Measurements from ENCODE around the gene SNX7.

The SNX7 gene

GRCh38 chr1:98698625-98699024 lies 37.1 kb downstream of the SNX7 start:
- no peak for DNase-seq

GRCh38 chr1:98700228-98700627 lies 38.7 kb downstream of the SNX7 start:
- no peak for DNase-seq

- no peak for DNase-seq
These were observed 41.5 kb downstream of the SNX7 start for GRCh38 chr1:98702976-98703375.

GRCh38 chr1:98704474-98704873 lies 43.0 kb downstream of the SNX7 start:
- no peak for DNase-seq

- DNase-seq: no peak
These were observed 43.5 kb downstream of the SNX7 start for GRCh38 chr1:98704971-98705370.

- DNase-seq: no peak
These were observed 44.1 kb downstream of the SNX7 start for GRCh38 chr1:98705591-98705990.

- no peak for DNase-seq
These were observed 44.8 kb downstream of the SNX7 start for GRCh38 chr1:98706173-98706843.

GRCh38 chr1:98707556-98707955 lies 46.0 kb downstream of the SNX7 start:
- no peak for DNase-seq

DNA sequence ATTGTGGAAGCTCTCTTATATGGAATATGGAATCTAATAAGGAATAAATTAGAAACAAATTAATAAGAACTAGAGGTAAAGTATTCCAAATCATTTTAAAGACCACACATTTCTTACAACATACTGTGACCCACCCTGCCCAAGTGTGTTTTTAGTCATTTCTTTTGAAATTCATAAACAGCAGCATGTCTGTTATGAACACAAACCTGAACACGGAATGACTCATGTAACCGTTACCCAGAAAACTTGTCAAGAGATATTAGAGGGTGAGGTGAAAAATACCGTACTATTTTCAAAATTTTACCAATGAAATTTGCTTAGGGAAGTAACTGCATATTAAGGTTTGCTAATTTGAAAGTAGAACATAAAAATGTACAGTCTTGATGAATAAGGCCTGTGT lies 48.4 kb downstream of the SNX7 start:
- no peak for DNase-seq

GRCh38 chr1:98723574-98723973 lies 62.1 kb downstream of the SNX7 start:
- no peak for DNase-seq

GRCh38 chr1:98732985-98733781 lies 71.7 kb downstream of the SNX7 start:
- DNase-seq: no peak

DNA sequence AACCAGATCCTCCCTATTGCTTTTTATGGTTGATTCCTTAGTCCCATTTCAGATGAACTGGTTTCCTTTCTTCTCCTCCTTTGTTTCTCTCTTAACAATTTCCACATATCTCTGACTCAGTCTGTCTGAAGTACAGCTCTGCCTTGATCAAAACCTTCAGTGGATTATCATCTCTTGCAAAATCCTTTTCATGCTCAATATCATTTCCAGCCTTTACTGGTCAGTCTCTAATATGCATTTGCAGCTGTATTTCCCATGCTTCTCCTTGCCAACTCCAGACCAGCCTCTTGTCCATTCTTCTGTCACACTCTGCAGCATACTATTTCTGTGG lies 72.2 kb downstream of the SNX7 start:
- DNase-seq: no peak

DNA sequence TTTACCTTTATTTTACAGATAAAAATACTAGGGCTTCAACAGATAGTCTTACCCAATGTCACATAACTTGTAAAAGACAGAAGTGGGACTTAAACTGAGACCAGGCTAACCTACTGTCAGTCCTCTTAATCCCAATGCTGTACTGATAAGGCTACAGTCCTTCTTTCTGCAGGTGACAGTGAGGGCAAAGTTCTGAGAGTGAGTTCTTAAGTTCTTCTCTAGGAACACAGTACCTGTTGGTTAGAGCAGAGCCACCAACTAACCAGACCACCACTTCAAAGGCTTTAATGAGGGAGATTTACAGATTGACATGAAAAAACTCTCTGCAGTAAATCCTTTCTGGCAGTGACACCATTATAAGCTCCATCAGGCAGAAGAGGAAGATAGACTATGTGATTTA lies 74.2 kb downstream of the SNX7 start:
- DNase-seq: no peak

DNA sequence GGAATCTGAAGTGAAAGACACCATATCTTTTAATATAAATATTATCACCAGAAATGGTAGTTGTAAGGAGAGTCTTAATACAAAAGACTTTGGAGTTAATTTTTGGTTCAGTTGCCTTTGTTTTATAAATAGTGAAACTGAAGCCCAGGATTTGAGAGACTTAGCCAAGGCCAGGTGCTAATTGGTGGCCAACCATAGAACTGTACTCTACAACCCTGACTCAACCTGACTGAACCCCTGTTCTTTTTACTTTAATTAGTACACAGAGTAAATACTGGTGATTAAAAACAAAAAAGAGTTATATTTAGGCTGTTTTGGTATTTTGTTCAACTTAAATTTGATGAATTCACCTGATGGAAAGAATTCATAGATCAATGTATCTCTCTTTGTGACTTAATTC lies 76.3 kb downstream of the SNX7 start:
- DNase-seq: no peak

DNA sequence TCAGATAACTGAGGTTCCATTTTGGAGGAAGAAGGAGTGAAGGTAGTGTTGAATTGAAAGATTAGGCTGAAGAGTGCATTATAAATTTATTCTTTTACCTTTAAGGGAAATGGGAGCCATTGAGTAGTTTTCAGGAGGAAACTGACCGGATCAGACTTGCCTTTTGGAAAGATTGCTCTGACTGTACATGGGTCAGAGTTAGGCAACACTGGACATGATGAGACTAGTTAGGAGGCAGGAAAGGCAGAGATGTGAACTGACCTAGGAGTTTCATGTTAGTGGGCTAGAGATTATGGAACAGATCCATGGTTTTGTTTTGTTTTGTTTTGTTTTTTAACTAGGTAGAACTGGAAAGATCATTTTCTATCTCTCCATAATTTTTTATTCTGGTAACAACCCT lies 78.2 kb downstream of the SNX7 start:
- DNase-seq: no peak

DNA sequence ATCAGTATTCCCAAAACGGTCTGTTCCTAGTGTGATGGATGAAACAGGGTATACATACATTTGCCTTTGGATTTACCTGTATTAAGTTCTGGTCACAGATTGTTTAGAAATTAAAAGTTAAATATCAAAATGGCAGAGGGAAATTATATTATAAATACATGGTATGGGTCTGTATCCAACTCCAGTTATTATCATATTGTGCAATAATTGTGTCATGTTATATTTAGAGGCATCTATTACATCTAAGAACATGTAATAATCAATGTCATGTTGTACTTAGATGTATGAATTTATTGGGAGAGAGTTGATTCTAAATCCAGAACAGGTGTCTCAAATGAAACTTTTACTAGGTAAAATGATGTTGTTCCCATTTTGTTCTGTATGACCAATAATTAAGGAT lies 79.6 kb downstream of the SNX7 start:
- no peak for DNase-seq

DNA sequence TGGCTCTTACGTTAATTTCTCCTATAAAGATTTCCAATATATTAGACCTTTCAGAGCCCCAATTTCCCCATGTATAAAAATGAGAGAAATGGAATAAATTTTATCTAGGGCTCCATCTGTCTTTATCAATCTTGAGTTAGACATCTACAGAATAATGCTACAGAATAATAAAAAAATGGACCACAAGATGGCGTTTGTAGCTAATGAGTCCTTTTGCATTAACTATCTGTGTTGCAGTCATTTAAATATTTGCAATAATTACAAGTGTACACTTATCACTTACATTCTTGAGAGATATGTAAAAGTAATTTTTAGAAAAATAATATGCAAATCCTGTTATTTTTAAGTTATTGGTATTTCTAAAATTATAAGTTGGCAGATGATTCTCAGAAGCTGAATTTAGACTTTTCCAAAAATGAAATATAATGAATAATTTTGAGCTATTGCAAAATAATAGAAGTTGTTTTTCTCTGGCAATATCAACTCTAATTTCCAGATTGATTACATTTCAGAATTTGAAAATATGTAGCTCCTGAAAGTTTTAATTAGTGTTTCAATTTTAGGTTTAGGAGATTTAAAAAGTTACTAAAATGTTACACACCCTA lies 87.7 kb downstream of the SNX7 start:
- DNase-seq: peak; percentile 27

DNA sequence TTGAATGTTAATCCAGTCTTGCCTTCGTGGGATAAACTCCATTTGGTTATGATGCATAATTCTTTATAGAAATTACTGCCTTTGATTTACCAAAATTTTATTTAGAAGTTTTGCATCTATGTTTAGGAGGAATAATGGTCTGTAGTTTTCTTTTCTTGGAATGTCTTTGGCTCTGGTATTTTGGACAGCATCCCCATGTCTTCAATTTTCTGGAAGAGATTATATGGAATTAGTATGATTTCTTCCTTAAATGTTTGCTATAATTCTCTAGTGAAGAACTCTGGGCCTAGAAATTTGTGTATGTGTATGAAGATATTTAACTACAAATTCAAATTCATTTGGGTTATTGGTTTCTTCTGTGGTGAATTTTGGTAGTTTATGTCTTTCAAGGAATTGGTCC lies 92.7 kb downstream of the SNX7 start:
- DNase-seq: no peak

GRCh38 chr1:98761219-98761865 lies 99.8 kb downstream of the SNX7 start:
- DNase-seq: no peak

GRCh38 chr1:98763488-98764150 lies 102.1 kb downstream of the SNX7 start:
- no peak for DNase-seq

DNA sequence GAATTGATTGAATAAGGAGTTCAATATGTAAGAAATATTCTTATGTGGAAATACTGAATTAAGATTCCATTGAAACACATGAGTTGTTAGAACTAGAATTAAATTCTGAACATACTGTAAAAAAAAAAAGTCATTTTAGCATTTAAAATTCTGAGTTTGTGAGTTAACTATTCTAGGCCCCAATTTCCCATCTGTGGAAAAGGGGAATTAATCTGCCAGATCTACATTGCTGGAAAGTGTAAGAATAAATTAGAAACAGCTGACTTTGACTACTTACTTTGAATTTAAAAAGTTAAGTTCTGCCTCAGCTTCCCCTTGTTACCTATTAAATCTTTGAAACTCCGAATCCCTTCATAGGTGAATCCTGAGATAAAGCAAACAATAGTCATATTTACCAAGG lies 103.0 kb downstream of the SNX7 start:
- DNase-seq: no peak

GRCh38 chr1:98766255-98766654 lies 104.7 kb downstream of the SNX7 start:
- no peak for DNase-seq

DNA sequence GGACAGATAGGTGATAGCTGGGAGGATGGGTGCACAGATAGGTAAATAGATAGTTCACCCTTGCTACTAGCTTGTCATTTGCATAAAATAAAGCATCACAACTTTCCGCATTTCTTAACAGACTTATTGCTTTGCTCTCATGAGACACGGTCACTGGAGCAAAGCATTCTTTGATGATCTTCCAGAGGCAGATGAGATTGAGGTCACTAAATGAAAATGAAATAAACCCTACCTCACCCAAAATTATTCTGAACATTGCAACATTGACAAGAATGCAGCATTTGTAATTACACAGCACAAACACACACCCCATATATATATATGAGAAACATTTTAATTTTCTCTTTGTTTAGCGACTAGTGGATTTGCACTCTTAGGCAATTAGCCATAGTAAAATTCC lies 107.6 kb downstream of the SNX7 start:
- DNase-seq: no peak

All from CD4-positive, alpha-beta T cell treated with Interleukin-21 for 1 hour (primary cell).